Measurements from ENCODE around the gene CNP. TPM values are rescaled to one million over a fixed set of nuclear protein-coding genes. Genes with fewer than 3 reads are reported as not detected.
A peak's percentile ranks its signal among the peaks of the same experiment; 100 is the strongest.

Gene CNP
- total RNA-seq, 1 donor from 2014 or later = 79.4 TPM

- Mint-ChIP-seq H3K4me3 (ENCODE audit: unreplicated experiment) (peak overlapping the region; percentile 89), H3K27me3 (ENCODE audit: low read depth) (no peaks in the 10 kb centered on the region), H3K27ac (ENCODE audit: unreplicated experiment) (peak overlapping the region; percentile 85), H3K36me3 (ENCODE audit: low read depth) (peaks cover 3% of the 10 kb centered on the region), H3K4me1 (ENCODE audit: low read depth) (peaks cover 44% of the 10 kb centered on the region), H3K9me3 (ENCODE audit: low read depth) (no peaks in the 10 kb centered on the region)
- TF ChIP-seq CTCF (IDR thresholded peaks at IDR 0.05) = no peak
- DNase-seq (ENCODE audit: low spot score) = no peak
These were observed 47.3 kb upstream of the CNP start for GRCh38 chr17:41919165-41919817.

GRCh38 chr17:41919840-41920579 lies 46.6 kb upstream of the CNP start:
- TF ChIP-seq CTCF (IDR thresholded peaks at IDR 0.05) = no peak
- H3K27ac Mint-ChIP-seq (ENCODE audit: unreplicated experiment) = peak overlapping the region; percentile 41

GRCh38 chr17:41920580-41920955 lies 46.0 kb upstream of the CNP start:
- Mint-ChIP-seq H3K9me3 (ENCODE audit: low read depth) (no peaks in the 10 kb centered on the region), H3K27ac (ENCODE audit: unreplicated experiment) (no peak overlapping the region), H3K27me3 (ENCODE audit: low read depth) (no peaks in the 10 kb centered on the region), H3K4me3 (ENCODE audit: unreplicated experiment) (no peak overlapping the region), H3K36me3 (ENCODE audit: low read depth) (peaks cover 3% of the 10 kb centered on the region), H3K4me1 (ENCODE audit: low read depth) (peaks cover 31% of the 10 kb centered on the region)
- no peak for TF ChIP-seq CTCF (IDR thresholded peaks at IDR 0.05)
- no peak for DNase-seq (ENCODE audit: low spot score)

More at GRCh38 chr17:41919840-41920579, 46.6 kb upstream of the CNP start:
- Mint-ChIP-seq H3K9me3 (ENCODE audit: low read depth) (no peaks in the 10 kb centered on the region), H3K36me3 (ENCODE audit: low read depth) (peaks cover 3% of the 10 kb centered on the region), H3K4me1 (ENCODE audit: low read depth) (peaks cover 36% of the 10 kb centered on the region), H3K27me3 (ENCODE audit: low read depth) (no peaks in the 10 kb centered on the region), H3K4me3 (ENCODE audit: unreplicated experiment) (peak overlapping the region; percentile 45)
- DNase-seq (ENCODE audit: low spot score) = no peak

GRCh38 chr17:41925991-41926590 lies 40.5 kb upstream of the CNP start:
- no peak overlapping the region for H3K4me3 Mint-ChIP-seq (ENCODE audit: unreplicated experiment)
- no peaks in the 10 kb centered on the region for H3K36me3 Mint-ChIP-seq (ENCODE audit: low read depth)
- no peaks in the 10 kb centered on the region for H3K27me3 Mint-ChIP-seq (ENCODE audit: low read depth)
- peaks cover 20% of the 10 kb centered on the region for H3K4me1 Mint-ChIP-seq (ENCODE audit: low read depth)
- no peaks in the 10 kb centered on the region for H3K9me3 Mint-ChIP-seq (ENCODE audit: low read depth)
- no peak for TF ChIP-seq CTCF (IDR thresholded peaks at IDR 0.05)
- DNase-seq (ENCODE audit: low spot score) = no peak
- H3K27ac Mint-ChIP-seq (ENCODE audit: unreplicated experiment) = no peak overlapping the region

GRCh38 chr17:41928693-41929251 lies 37.8 kb upstream of the CNP start:
- Mint-ChIP-seq H3K4me3 (ENCODE audit: unreplicated experiment) (no peak overlapping the region), H3K4me1 (ENCODE audit: low read depth) (peaks cover 23% of the 10 kb centered on the region), H3K36me3 (ENCODE audit: low read depth) (no peaks in the 10 kb centered on the region), H3K9me3 (ENCODE audit: low read depth) (no peaks in the 10 kb centered on the region), H3K27me3 (ENCODE audit: low read depth) (no peaks in the 10 kb centered on the region), H3K27ac (ENCODE audit: unreplicated experiment) (peak overlapping the region; percentile 97)
- no peak for DNase-seq (ENCODE audit: low spot score)
- TF ChIP-seq CTCF (IDR thresholded peaks at IDR 0.05) = no peak
